Panc1 (cell line): ENCODE measurements around the gene VPS41. TPM values are rescaled to one million over a fixed set of nuclear protein-coding genes. Genes with fewer than 3 reads are reported as not detected.

Source experiments
- ATAC-seq: fragments of 200-7000 bp; cut with Tn5 transposase; 2 replicates; pipeline ENCODE4 v1.9.1; 2020; ENCODE audit warnings: mild to moderate bottlenecking, moderate library complexity
- BruUV-seq: library from RNA; stranded (reverse); fragments of 400-500 nt; replicated peaks from 2 replicates; lab custom pipeline; 2021; lab: Mats Ljungman, UMichigan
- CTCF ChIA-PET: fragments of 300-600 bp; sonication (Branson Sonifier 250); formaldehyde crosslinking; loops from one replicate; lab custom pipeline; 2022; ENCODE audit warnings: antibody characterized with exemption; lab: Charles Lee
- POLR2A ChIA-PET: fragments of 300-600 bp; sonication (Branson Sonifier 250); formaldehyde crosslinking; loops from one replicate; lab custom pipeline; 2022; ENCODE audit warnings: antibody characterized with exemption; lab: Charles Lee
- DNase-seq: peaks from one replicate; pipeline ENCODE4 v3.0.0-alpha.2; 2010; ENCODE audit warnings: low read depth, low spot score
- H3K27ac ChIP-seq: 2 replicates; pipeline ENCODE4 v1.5.1; 2011; ENCODE audit warnings: mild to moderate bottlenecking, low read length, inconsistent platforms
- H3K27me3 ChIP-seq: fragments of 200-500 bp; sonication (Bioruptor generic); 2 replicates; pipeline ENCODE4 v1.6.0; 2014; ENCODE audit warnings: low read length, inconsistent platforms; ENCODE audit not compliant: control insufficient read depth, insufficient read depth
- H3K36me3 ChIP-seq: fragments of 200-500 bp; sonication (Bioruptor generic); 2 replicates; pipeline ENCODE4 v1.5.1; 2014; ENCODE audit warnings: inconsistent platforms, mild to moderate bottlenecking, low read length, moderate library complexity; ENCODE audit not compliant: control insufficient read depth, insufficient read depth
- H3K4me1 ChIP-seq: 2 replicates; pipeline ENCODE4 v1.5.1; 2011; ENCODE audit warnings: inconsistent platforms, mild to moderate bottlenecking, low read length, moderate library complexity; ENCODE audit not compliant: control insufficient read depth, insufficient read depth
- H3K4me3 ChIP-seq, 2 experiments: 2 replicates each; pipeline ENCODE4 v1.5.1; 2011 to 2012; ENCODE audit warnings: low read depth in 2 of 2, low read length in 2 of 2, mild to moderate bottlenecking in 2 of 2, inconsistent platforms in 1 of 2, moderate library complexity in 1 of 2
- H3K9me3 ChIP-seq: fragments of 200-500 bp; sonication (Bioruptor generic); 2 replicates; pipeline ENCODE4 v1.5.1; 2014; ENCODE audit warnings: low read depth, mild to moderate bottlenecking, inconsistent platforms, low read length, moderate library complexity; ENCODE audit not compliant: control insufficient read depth, insufficient read depth
- POLR2AphosphoS5 ChIP-seq: IDR thresholded peaks from 2 replicates; pipeline ENCODE4 v1.6.1; 2012; ENCODE audit warnings: mild to moderate bottlenecking, low read depth, low read length, moderate library complexity
- REST ChIP-seq, 2 experiments: IDR thresholded peaks; 2 replicates each; pipeline ENCODE4 v1.6.1; 2011 to 2012; ENCODE audit warnings: low read depth in 2 of 2, control low read depth in 1 of 2, low read length in 1 of 2, mild to moderate bottlenecking in 1 of 2, moderate library complexity in 1 of 2; ENCODE audit not compliant: insufficient read depth in 1 of 2
- SIN3A ChIP-seq: IDR thresholded peaks from 2 replicates; pipeline ENCODE4 v1.6.1; 2012; ENCODE audit warnings: low read depth, mild to moderate bottlenecking, low read length, moderate library complexity, borderline replicate concordance; ENCODE audit not compliant: insufficient read depth
- TCF7L2 ChIP-seq: IDR thresholded peaks from 2 replicates; pipeline ENCODE4 v1.6.1; 2011; ENCODE audit warnings: mild to moderate bottlenecking, low read depth, low read length, inconsistent platforms
- in situ Hi-C: cut with HindIII; loops from 2 replicates; pipeline ENCODE4 v1.10.0; 2016; ENCODE audit warnings: low sequenced_read_pairs, low pct_unique_long_range_greater_than_20kb
- intact Hi-C: fragments of 100-400 bp; cut with micrococcal nuclease; formaldehyde crosslinking; loops from one replicate; pipeline ENCODE4 v1.10.0; 2022; ENCODE audit not compliant: unreplicated experiment
- total RNA-seq: library from RNA; stranded (reverse); gene quantifications from one replicate; pipeline ENCODE4 v1.2.1, GENCODE V29; 2021; ENCODE audit not compliant: unreplicated experiment
- TF ChIP-seq, protein P1 (sequence below): fragments of 450-650 bp; IDR thresholded peaks from 2 replicates; pipeline ENCODE4 v1.5.1; 2017; ENCODE audit warnings: mild to moderate bottlenecking

VPS41 gene
- total RNA-seq, 1 experiment from 2014 or later, result 127 TPM

GRCh38 chr7:38846280-38846679 lies 62.7 kb downstream of the VPS41 start:
- DNase-seq (no peak), ATAC-seq (no peak)
- BruUV-seq, result no TSS peak
- intact Hi-C loops (no loop called here), in situ Hi-C loops (no loop called here)
- no peaks in the 10 kb centered on the region for H3K4me1 ChIP-seq
- no peaks in the 10 kb centered on the region for H3K27me3 ChIP-seq
- CTCF ChIA-PET, result no interaction called here
- no peaks in the 10 kb centered on the region for H3K36me3 ChIP-seq
- TF ChIP-seq, protein P1, sequence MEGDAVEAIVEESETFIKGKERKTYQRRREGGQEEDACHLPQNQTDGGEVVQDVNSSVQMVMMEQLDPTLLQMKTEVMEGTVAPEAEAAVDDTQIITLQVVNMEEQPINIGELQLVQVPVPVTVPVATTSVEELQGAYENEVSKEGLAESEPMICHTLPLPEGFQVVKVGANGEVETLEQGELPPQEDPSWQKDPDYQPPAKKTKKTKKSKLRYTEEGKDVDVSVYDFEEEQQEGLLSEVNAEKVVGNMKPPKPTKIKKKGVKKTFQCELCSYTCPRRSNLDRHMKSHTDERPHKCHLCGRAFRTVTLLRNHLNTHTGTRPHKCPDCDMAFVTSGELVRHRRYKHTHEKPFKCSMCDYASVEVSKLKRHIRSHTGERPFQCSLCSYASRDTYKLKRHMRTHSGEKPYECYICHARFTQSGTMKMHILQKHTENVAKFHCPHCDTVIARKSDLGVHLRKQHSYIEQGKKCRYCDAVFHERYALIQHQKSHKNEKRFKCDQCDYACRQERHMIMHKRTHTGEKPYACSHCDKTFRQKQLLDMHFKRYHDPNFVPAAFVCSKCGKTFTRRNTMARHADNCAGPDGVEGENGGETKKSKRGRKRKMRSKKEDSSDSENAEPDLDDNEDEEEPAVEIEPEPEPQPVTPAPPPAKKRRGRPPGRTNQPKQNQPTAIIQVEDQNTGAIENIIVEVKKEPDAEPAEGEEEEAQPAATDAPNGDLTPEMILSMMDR, result no peak
- no peak for TF ChIP-seq TCF7L2
- no peak for TF ChIP-seq REST (IDR thresholded peaks at IDR 0.05; ENCODE audit: insufficient read depth in 1 of 2, low read depth in 2 of 2, low read length in 1 of 2)
- TF ChIP-seq SIN3A, result no peak
- no peak for TF ChIP-seq POLR2AphosphoS5
- no peak overlapping the region for H3K27ac ChIP-seq
- POLR2A ChIA-PET, result no interaction called here
- H3K4me3 ChIP-seq, result no peak overlapping the region
- H3K9me3 ChIP-seq, result no peaks in the 10 kb centered on the region

GRCh38 chr7:38844952-38845563 lies 63.9 kb downstream of the VPS41 start:
- BruUV-seq, result no TSS peak
- intact Hi-C loops (no loop called here), in situ Hi-C loops (no loop called here)
- no peak for ATAC-seq
- Histone ChIP-seq H3K4me3 (no peak overlapping the region), H3K27me3 (no peaks in the 10 kb centered on the region), H3K4me1 (no peaks in the 10 kb centered on the region), H3K27ac (no peak overlapping the region), H3K9me3 (no peaks in the 10 kb centered on the region), H3K36me3 (no peaks in the 10 kb centered on the region)
- ChIA-PET POLR2A (no interaction called here), CTCF (no interaction called here)
- DNase-seq, result no peak
- TF ChIP-seq SIN3A (no peak), REST (IDR thresholded peaks at IDR 0.05; ENCODE audit: insufficient read depth in 1 of 2, low read depth in 2 of 2, low read length in 1 of 2) (no peak), POLR2AphosphoS5 (no peak), TCF7L2 (no peak)
- TF ChIP-seq, protein P1, result no peak
